ENCODE data around the gene FARS2. TPM values are rescaled to one million over a fixed set of nuclear protein-coding genes. Genes with fewer than 3 reads are reported as not detected.

Gene FARS2
- total and polyA plus RNA-seq, 9 of the 15 experiments (the other 6 are each of a cell fraction or from before 2014, with no cell fraction given) = 16.5 to 62.2 (median 27.0) TPM

- ATAC-seq = no peak
- no TSS peak for BruUV-seq (replicated peaks)
- Histone ChIP-seq H3K9me3 (replicated peaks; ENCODE audit: control insufficient read depth, insufficient read depth, low read depth, low read length) (no peaks in the 10 kb centered on the region), H4K20me1 (replicated peaks; ENCODE audit: control insufficient read depth, insufficient read depth, low read length) (0 out of 2 replicates have a peak, but pooled peaks cover 6% of the 10 kb centered on the region), H3K4me2 (ENCODE audit: insufficient read depth, low read length) (no peak overlapping the region), H3K4me3 (no peak overlapping the region), H2AFZ (ENCODE audit: low read depth, low read length) (no peak overlapping the region), H3K27ac (ENCODE audit: extremely low read depth, low read depth, low read length) (no peak overlapping the region), H3K27me3 (ENCODE audit: control insufficient read depth in 2 of 2, insufficient read depth in 2 of 2, low read length in 2 of 2) (no peaks in the 10 kb centered on the region), H3K36me3 (ENCODE audit: control insufficient read depth, insufficient read depth, low read length) (no peaks in the 10 kb centered on the region), H3K9ac (ENCODE audit: insufficient read depth in 1 of 2, low read depth in 2 of 2, low read length in 2 of 2) (no peak overlapping the region), H3K4me1 (replicated peaks in 1 of 2; ENCODE audit: control insufficient read depth in 2 of 2, insufficient read depth in 2 of 2, low read length in 2 of 2) (peaks cover 3 to 23% of the 10 kb centered on the region in 2 experiments), H3K79me2 (ENCODE audit: control insufficient read depth, insufficient read depth, low read length) (no peaks in the 10 kb centered on the region), H3K9me1 (ENCODE audit: control insufficient read depth, insufficient read depth, low read length) (no peaks in the 10 kb centered on the region)
- TF ChIP-seq TBP (optimal IDR thresholded peaks at IDR 0.05; ENCODE audit: low read depth, low read length) (no peak), RBFOX2 (IDR thresholded peaks at IDR 0.05; ENCODE audit: low read depth, low read length) (no peak), ZNF507 (tag; conservative IDR thresholded peaks at IDR 0.05) (no peak), THRAP3 (IDR thresholded peaks at IDR 0.05; ENCODE audit: borderline replicate concordance) (no peak), LCOR (CRISPR knock-in tag; IDR thresholded peaks at IDR 0.05) (no peak), ZKSCAN1 (IDR thresholded peaks at IDR 0.05; ENCODE audit: low read depth, low read length) (no peak), ZNF79 (CRISPR knock-in tag; IDR thresholded peaks at IDR 0.05; ENCODE audit: low read depth) (no peak), PCBP2 (IDR thresholded peaks at IDR 0.05; ENCODE audit: low read depth, low read length, poor library complexity, severe bottlenecking) (no peak), FOXK1 (CRISPR knock-in tag; IDR thresholded peaks at IDR 0.05; ENCODE audit: borderline replicate concordance) (no peak), NFIX (CRISPR knock-in tag; IDR thresholded peaks at IDR 0.05; ENCODE audit: low read depth) (no peak), U2AF1 (optimal IDR thresholded peaks at IDR 0.05; ENCODE audit: low read depth, low read length) (no peak), MECOM (CRISPR knock-in tag; IDR thresholded peaks at IDR 0.05) (no peak), NR1H2 (CRISPR knock-in tag; IDR thresholded peaks at IDR 0.05) (no peak)
- TF ChIP-seq, protein P1, sequence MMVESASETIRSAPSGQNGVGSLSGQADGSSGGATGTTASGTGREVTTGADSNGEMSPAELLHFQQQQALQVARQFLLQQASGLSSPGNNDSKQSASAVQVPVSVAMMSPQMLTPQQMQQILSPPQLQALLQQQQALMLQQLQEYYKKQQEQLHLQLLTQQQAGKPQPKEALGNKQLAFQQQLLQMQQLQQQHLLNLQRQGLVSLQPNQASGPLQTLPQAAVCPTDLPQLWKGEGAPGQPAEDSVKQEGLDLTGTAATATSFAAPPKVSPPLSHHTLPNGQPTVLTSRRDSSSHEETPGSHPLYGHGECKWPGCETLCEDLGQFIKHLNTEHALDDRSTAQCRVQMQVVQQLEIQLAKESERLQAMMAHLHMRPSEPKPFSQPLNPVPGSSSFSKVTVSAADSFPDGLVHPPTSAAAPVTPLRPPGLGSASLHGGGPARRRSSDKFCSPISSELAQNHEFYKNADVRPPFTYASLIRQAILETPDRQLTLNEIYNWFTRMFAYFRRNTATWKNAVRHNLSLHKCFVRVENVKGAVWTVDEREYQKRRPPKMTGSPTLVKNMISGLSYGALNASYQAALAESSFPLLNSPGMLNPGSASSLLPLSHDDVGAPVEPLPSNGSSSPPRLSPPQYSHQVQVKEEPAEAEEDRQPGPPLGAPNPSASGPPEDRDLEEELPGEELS (CRISPR knock-in tag; IDR thresholded peaks at IDR 0.05; ENCODE audit: borderline replicate concordance) = no peak
- ChIA-PET POLR2A (interaction anchor here (0.6 to 0.8 kb wide), 2 partner anchors 9 to 304 kb away, joined by 3 read pairs; no protein-coding TSS in a partner anchor), CTCF (ENCODE audit: low intra/inter-chr PET ratio) (no interaction called here)
- in situ Hi-C loops (cut with MboI) (no loop called here), intact Hi-C loops (cut with micrococcal nuclease) (no loop called here)
- FAIRE-seq = no peak
- WGBS (ENCODE audit: insufficient coverage, low coverage, missing lambda C conversion rate) = 79% methylated on average over 18 of the region's 24 CpGs
- no peak for DNase-seq (ENCODE audit: extremely low read depth in 1 of 4, low spot score in 3 of 4)
These were observed 249.2 kb downstream of the FARS2 start for GRCh38 chr6:5510331-5511133.
